GM12891 (cell line): ENCODE data around the gene NISCH.

Experiments used
- POLR2A ChIP-seq: IDR thresholded peaks from 2 replicates; pipeline ENCODE4 v1.6.1; 2011; ENCODE audit warnings: low read depth, low read length, control low read depth
- POLR2AphosphoS5 ChIP-seq: IDR thresholded peaks from 2 replicates; pipeline ENCODE4 v1.6.1; 2011; ENCODE audit warnings: low read depth, low read length, control low read depth
- POU2F2 ChIP-seq: IDR thresholded peaks from 2 replicates; pipeline ENCODE4 v1.6.1; 2011; ENCODE audit warnings: low read depth, mild to moderate bottlenecking, control low read depth, low read length, moderate library complexity
- SPI1 ChIP-seq: IDR thresholded peaks from 2 replicates; pipeline ENCODE4 v1.6.1; 2011; ENCODE audit warnings: low read depth, low read length, control low read depth
- TAF1 ChIP-seq: IDR thresholded peaks from 2 replicates; pipeline ENCODE4 v1.6.1; 2011; ENCODE audit warnings: low read depth, low read length, control low read depth

DNA sequence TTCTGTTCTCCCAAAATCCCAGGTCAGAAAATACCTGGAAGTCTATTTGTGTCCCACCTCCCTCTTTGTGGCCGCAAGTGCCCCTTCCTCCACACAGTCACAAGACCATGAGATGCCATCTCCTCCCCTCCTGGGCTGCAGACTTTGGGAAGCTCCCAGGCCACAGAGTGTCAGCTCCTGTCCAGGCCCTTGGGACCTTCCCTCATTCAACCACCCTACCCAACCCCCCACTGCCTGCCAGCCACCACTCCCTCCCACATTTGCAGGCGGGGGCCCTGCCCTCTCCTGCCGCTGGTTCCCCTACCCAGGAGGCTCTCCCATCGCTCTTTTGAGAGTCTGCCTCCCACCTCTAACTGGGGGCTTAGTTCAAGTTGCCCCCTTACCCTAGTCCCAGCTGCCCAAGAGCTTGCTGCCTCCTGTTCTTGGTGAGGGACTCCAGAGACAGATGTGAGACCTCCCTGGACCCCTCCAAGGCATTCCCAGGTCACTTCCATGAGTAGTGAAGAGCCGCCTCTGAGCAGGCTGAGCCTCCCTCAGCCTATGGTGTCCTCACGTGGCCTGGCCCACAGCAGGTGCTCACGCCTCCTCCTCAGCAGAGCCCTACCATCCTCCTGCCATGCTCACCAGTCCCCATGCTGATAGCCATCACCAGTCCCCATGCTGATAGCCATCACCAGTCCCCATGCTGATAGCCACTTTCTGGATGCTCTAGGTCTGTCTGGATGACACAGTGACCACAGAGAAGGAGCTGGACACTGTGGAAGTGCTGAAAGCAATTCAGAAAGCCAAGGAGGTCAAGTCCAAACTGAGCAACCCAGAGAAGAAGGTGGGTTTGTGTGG, 23.9 kb downstream of the NISCH start:
- TF ChIP-seq POLR2AphosphoS5 (no peak), POLR2A (no peak), POU2F2 (no peak), TAF1 (no peak), SPI1 (no peak)
